ENCODE measurements around the gene FAM20B. TPM values are rescaled to one million over a fixed set of nuclear protein-coding genes. Genes with fewer than 3 reads are reported as not detected.
A peak's percentile ranks its signal among the peaks of the same experiment; 100 is the strongest.

The FAM20B gene
- total and polyA plus RNA-seq, 2 of the 13 experiments (the other 11 are each of a cell fraction or from before 2014, with no cell fraction given), result 13.8 to 26.9 TPM

DNA sequence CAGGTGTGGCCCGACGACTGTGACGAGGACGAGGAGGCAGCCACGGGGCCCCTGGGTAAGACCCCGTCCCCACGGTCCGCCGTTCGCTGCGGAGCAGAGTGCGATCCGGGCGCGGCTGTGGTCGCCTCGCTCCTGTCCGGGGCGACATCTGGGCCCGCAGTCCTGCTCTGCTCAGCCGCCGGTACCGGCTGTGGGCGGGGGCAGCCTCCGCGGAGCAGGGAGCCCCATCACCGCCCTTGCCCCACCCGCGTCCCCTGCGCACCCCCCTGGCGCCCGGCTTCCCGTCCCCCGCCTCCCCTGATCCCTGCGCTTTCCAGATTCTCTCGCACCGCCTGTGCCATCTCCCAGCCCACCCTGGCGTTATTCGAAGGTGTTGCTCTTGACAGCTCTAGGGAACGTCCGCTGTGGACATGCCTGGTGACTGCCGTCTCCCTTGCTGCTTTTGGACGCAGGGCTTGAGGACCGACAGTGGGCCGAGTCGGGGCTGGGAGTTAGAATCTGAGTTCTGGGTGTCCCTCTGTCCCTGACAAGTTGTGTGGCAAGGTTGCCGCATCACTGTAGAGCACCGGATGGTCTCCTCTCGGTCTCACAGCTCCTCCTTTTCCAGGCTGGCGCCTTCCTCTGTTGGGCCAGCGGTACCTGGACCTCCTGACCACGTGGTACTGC is 56.8 kb downstream of the FAM20B start (continued):
- no peak for TF ChIP-seq ASH2L (IDR thresholded peaks at IDR 0.05; ENCODE audit: insufficient read length, low read depth, low read length)
- no peak for TF ChIP-seq RFX3 (CRISPR knock-in tag; IDR thresholded peaks at IDR 0.05)
- no peak for TF ChIP-seq MAZ (IDR thresholded peaks at IDR 0.05; ENCODE audit: borderline replicate concordance, low read depth, low read length)
- peak; percentile 64; the same call in 1 of the 2 replicates for TF ChIP-seq MAZ (CRISPR knock-in tag; IDR thresholded peaks at IDR 0.05; ENCODE audit: low read depth)
- peak; percentile 85; the same call in 1 of the 2 replicates for TF ChIP-seq MAX (IDR thresholded peaks at IDR 0.05)
- TF ChIP-seq ZNF850 (CRISPR knock-in tag; conservative IDR thresholded peaks at IDR 0.05), result peak; percentile 78; the same call in 1 of the 2 replicates
- TF ChIP-seq CSRNP1 (CRISPR knock-in tag; IDR thresholded peaks at IDR 0.05), result no peak
- TF ChIP-seq ZNF138 (CRISPR knock-in tag; IDR thresholded peaks at IDR 0.05; ENCODE audit: low read depth), result peak; percentile 22; the same call in 1 of the 2 replicates
- peak; percentile 18; the same call in 1 of the 2 replicates for TF ChIP-seq MED1 (CRISPR knock-in tag; IDR thresholded peaks at IDR 0.05)
- TF ChIP-seq POLR2G (IDR thresholded peaks at IDR 0.05; ENCODE audit: low read depth, low read length), result no peak
- 0 out of 2 replicates have a peak, but pooled peaks have one; percentile 47 for TF ChIP-seq IRF1 (CRISPR knock-in tag; IDR thresholded peaks at IDR 0.05; ENCODE audit: low read depth)
- TF ChIP-seq ARNT (IDR thresholded peaks at IDR 0.05), result no peak
- TF ChIP-seq, protein P1, sequence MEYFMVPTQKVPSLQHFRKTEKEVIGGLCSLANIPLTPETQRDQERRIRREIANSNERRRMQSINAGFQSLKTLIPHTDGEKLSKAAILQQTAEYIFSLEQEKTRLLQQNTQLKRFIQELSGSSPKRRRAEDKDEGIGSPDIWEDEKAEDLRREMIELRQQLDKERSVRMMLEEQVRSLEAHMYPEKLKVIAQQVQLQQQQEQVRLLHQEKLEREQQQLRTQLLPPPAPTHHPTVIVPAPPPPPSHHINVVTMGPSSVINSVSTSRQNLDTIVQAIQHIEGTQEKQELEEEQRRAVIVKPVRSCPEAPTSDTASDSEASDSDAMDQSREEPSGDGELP (IDR thresholded peaks at IDR 0.05; ENCODE audit: borderline replicate concordance, low read depth), result 0 out of 2 replicates have a peak, but pooled peaks have one; percentile 4
- no peak for TF ChIP-seq YEATS4 (CRISPR knock-in tag; IDR thresholded peaks at IDR 0.05; ENCODE audit: borderline replicate concordance)
- TF ChIP-seq ZNF292 (CRISPR knock-in tag; IDR thresholded peaks at IDR 0.05; ENCODE audit: borderline replicate concordance, low read depth), result peak; percentile 23; the same call in 1 of the 2 replicates
- TF ChIP-seq, protein P2, sequence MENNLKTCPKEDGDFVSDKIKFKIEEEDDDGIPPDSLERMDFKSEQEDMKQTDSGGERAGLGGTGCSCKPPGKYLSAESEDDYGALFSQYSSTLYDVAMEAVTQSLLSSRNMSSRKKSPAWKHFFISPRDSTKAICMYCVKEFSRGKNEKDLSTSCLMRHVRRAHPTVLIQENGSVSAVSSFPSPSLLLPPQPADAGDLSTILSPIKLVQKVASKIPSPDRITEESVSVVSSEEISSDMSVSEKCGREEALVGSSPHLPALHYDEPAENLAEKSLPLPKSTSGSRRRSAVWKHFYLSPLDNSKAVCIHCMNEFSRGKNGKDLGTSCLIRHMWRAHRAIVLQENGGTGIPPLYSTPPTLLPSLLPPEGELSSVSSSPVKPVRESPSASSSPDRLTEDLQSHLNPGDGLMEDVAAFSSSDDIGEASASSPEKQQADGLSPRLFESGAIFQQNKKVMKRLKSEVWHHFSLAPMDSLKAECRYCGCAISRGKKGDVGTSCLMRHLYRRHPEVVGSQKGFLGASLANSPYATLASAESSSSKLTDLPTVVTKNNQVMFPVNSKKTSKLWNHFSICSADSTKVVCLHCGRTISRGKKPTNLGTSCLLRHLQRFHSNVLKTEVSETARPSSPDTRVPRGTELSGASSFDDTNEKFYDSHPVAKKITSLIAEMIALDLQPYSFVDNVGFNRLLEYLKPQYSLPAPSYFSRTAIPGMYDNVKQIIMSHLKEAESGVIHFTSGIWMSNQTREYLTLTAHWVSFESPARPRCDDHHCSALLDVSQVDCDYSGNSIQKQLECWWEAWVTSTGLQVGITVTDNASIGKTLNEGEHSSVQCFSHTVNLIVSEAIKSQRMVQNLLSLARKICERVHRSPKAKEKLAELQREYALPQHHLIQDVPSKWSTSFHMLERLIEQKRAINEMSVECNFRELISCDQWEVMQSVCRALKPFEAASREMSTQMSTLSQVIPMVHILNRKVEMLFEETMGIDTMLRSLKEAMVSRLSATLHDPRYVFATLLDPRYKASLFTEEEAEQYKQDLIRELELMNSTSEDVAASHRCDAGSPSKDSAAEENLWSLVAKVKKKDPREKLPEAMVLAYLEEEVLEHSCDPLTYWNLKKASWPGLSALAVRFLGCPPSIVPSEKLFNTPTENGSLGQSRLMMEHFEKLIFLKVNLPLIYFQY (CRISPR knock-in tag; IDR thresholded peaks at IDR 0.05; ENCODE audit: borderline replicate concordance), result 0 out of 2 replicates have a peak, but pooled peaks have one; percentile 8
- TF ChIP-seq ZNF678 (CRISPR knock-in tag; IDR thresholded peaks at IDR 0.05), result 0 out of 2 replicates have a peak, but pooled peaks have one; percentile 9
- 0 out of 2 replicates have a peak, but pooled peaks have one; percentile 55 for TF ChIP-seq ZNF34 (CRISPR knock-in tag; IDR thresholded peaks at IDR 0.05; ENCODE audit: borderline replicate concordance)
- TF ChIP-seq GABPB1 (CRISPR knock-in tag; IDR thresholded peaks at IDR 0.05), result peak; percentile 1
- TF ChIP-seq WIZ (CRISPR knock-in tag; IDR thresholded peaks at IDR 0.05), result no peak; the same call in 1 of the 2 replicates
- TF ChIP-seq ZNF383 (CRISPR knock-in tag; IDR thresholded peaks at IDR 0.05; ENCODE audit: borderline replicate concordance), result 0 out of 2 replicates have a peak, but pooled peaks have one; percentile 13
- peak; percentile 11; the same call in 1 of the 2 replicates for TF ChIP-seq ZBTB38 (CRISPR knock-in tag; IDR thresholded peaks at IDR 0.05)
